Testis (tissue), 3 donors: ENCODE results near the gene SLC35B2. TPM values are rescaled to one million over a fixed set of nuclear protein-coding genes. Genes with fewer than 3 reads are reported as not detected.
A peak's percentile ranks its signal among the peaks of the same experiment; 100 is the strongest.

Experiments
- DNase-seq: peaks from one replicate; pipeline ENCODE4 v3.0.0-alpha.2; 2019
- H3K27ac ChIP-seq, 2 donors: fragments of 200-600 bp; sonication (generic); one replicate each; pipeline ENCODE4 v1.5.1; 2019
- H3K27me3 ChIP-seq: fragments of 200-600 bp; sonication (generic); one replicate; pipeline ENCODE4 v1.5.1; 2019
- H3K36me3 ChIP-seq: fragments of 200-600 bp; sonication (generic); one replicate; pipeline ENCODE4 v1.5.1; 2017; ENCODE audit warnings: low read depth; ENCODE audit errors: missing control alignments
- H3K4me1 ChIP-seq: fragments of 200-600 bp; sonication (generic); one replicate; pipeline ENCODE4 v1.5.1; 2019
- H3K4me3 ChIP-seq, 2 donors: fragments of 200-600 bp; sonication (generic); one replicate each; pipeline ENCODE4 v1.5.1; 2017 to 2019
- H3K9me3 ChIP-seq: fragments of 200-600 bp; sonication (generic); one replicate; pipeline ENCODE4 v1.5.1; 2017
- CTCF ChIP-seq, 3 experiments: fragments of 450-650 bp in 2 of 3; fragments of 200-600 bp in 1 of 3; sonication (generic) in 1 of 3; IDR thresholded peaks; one replicate each; pipeline ENCODE4 v1.5.1; 2016 to 2019; ENCODE audit warnings: antibody characterized with exemption in 3 of 3, mild to moderate bottlenecking in 2 of 3, moderate library complexity in 1 of 3
- POLR2A ChIP-seq: fragments of 450-650 bp; IDR thresholded peaks from one replicate; pipeline ENCODE4 v1.6.1; 2017; ENCODE audit warnings: antibody characterized with exemption, mild to moderate bottlenecking, moderate library complexity
- WGBS, 2 donors: methylation state at CpG; one replicate each; pipeline ENCODE4 v1.1.5; 2018; 5-methylcytosine and 5-hydroxymethylcytosine counted together
- intact Hi-C: fragments of 100-400 bp; cut with DNase I; formaldehyde crosslinking; loops from one replicate; pipeline ENCODE4 v1.15.1; 2023; ENCODE audit warnings: low total_unique reads
- polyA plus RNA-seq: library from polyadenylated mRNA; stranded (reverse); fragments of 350-450 nt; fragmentation: Illumina TruSeq; extraction: RNeasy Lipid Tissue Mini Kit (QIAGEN cat#74804); gene quantifications from one replicate; pipeline ENCODE4 v1.2.3, GENCODE V29; 2014; ENCODE audit warnings: low read depth, low replicate concordance; ENCODE audit not compliant: insufficient read depth
- total RNA-seq, 2 donors: library from RNA; depleted of rRNA; stranded (reverse); fragments of >200 nt; gene quantifications; one replicate each; pipeline ENCODE4 v1.2.3, GENCODE V29; 2016

The SLC35B2 gene
- total and polyA plus RNA-seq, 3 donors from 2014 or later, result 32.1 to 49.8 (median 42.4) TPM

- H3K4me3 ChIP-seq, result no peak overlapping the region
- TF ChIP-seq POLR2A, result no peak
- no peak for TF ChIP-seq CTCF (IDR thresholded peaks at IDR 0.05)
- peaks cover 9% of the 10 kb centered on the region for H3K4me1 ChIP-seq
- H3K27me3 ChIP-seq, result no peaks in the 10 kb centered on the region
- H3K36me3 ChIP-seq, result no peaks in the 10 kb centered on the region
- WGBS, 2 donors, result 79 to 83% methylated on average over 3 to 7 of the region's 7 CpGs
- intact Hi-C loops, result no loop called here
- H3K27ac ChIP-seq, result no peak overlapping the region
- H3K9me3 ChIP-seq, result no peaks in the 10 kb centered on the region
- no peak for DNase-seq
Measured at GRCh38 chr6:44300292-44300823, 43.0 kb upstream of the SLC35B2 start.

- H3K9me3 ChIP-seq, result no peaks in the 10 kb centered on the region
- H3K27me3 ChIP-seq, result no peaks in the 10 kb centered on the region
- no peak for DNase-seq
- TF ChIP-seq CTCF (IDR thresholded peaks at IDR 0.05), result no peak
- TF ChIP-seq POLR2A, result no peak
- H3K4me1 ChIP-seq, result peaks cover 9% of the 10 kb centered on the region
- WGBS, 2 donors, result 77 to 83% methylated on average over 3 of the region's 3 CpGs
- no peaks in the 10 kb centered on the region for H3K36me3 ChIP-seq
- H3K4me3 ChIP-seq, result no peak overlapping the region
- intact Hi-C loops, result no loop called here
- no peak overlapping the region for H3K27ac ChIP-seq
Measured at GRCh38 chr6:44298864-44299263, 41.5 kb upstream of the SLC35B2 start.

- H3K36me3 ChIP-seq, result no peaks in the 10 kb centered on the region
- DNase-seq, result no peak
- peak overlapping the region in 1 of 2 donors; percentile 10 for H3K27ac ChIP-seq
- H3K4me3 ChIP-seq, result peak overlapping the region; percentile 57 to 67
- peaks cover 9% of the 10 kb centered on the region for H3K4me1 ChIP-seq
- intact Hi-C loops, result no loop called here
- no peaks in the 10 kb centered on the region for H3K27me3 ChIP-seq
- WGBS, 2 donors, result 29 to 36% methylated on average over 16 to 20 of the region's 20 CpGs
- no peaks in the 10 kb centered on the region for H3K9me3 ChIP-seq
- TF ChIP-seq CTCF (IDR thresholded peaks at IDR 0.05), result no peak
- TF ChIP-seq POLR2A, result no peak
Measured at GRCh38 chr6:44298055-44298803, 40.9 kb upstream of the SLC35B2 start.

DNA sequence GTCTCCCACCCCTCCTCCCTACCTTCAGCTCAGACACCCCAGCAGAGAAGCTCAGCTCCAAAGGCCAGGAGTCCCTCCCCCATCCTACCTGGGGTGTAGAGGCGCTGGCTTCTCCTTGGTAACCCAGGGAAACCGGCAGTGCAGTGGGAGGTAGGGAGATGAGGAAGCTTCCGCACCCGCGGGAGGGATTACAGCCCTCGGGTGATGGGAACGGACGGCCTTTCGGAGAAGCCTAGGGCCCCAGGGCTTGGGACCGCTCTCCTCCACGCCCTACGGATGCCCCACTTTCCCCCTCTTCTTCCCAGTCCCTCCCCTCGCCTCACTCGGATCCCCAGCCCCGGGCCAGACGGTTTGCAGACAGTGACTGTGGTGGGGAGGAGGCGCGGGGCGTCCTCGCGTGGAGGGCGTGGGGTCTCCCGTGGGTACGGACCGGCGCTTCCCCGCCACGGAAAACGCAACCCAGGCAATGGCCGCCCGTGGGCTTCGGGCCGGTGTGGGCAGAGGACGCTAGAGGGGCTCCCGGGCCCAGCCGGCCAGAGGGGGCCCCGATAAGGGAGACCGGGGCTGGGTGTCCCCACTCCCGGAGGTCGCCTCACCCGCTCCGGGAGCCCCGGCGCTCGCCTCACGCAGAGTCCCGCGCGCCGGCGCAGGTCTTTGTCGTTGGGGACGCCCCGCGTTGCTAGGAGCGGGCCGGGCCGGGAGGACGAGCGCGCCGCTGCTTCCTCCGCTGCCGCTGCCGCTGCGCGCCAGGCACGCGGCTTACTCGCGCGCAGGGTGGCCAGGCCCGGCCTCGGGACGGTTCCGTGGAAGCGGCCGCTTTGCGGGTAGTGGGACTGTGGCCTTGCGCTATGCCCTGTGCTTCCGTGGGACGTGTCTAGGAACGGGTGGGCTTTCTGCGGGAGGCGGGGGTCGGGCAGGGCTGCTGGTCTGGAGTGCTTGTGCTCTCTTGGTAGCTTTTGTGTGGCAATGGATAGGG, 40.0 kb upstream of the SLC35B2 start:
- TF ChIP-seq CTCF (IDR thresholded peaks at IDR 0.05), result no peak
- TF ChIP-seq POLR2A, result no peak
- WGBS, 2 donors, result 1% methylated on average over 21 to 79 of the region's 86 CpGs
- H3K4me1 ChIP-seq, result peaks cover 9% of the 10 kb centered on the region
- peak overlapping the region in 1 of 2 donors; percentile 10 for H3K27ac ChIP-seq
- H3K27me3 ChIP-seq, result no peaks in the 10 kb centered on the region
- no peaks in the 10 kb centered on the region for H3K36me3 ChIP-seq
- peak overlapping the region; percentile 57 to 67 for H3K4me3 ChIP-seq
- DNase-seq, result peak; percentile 62
- intact Hi-C loops, result no loop called here
- no peaks in the 10 kb centered on the region for H3K9me3 ChIP-seq
